GM18909 (cell line): Measurements from ENCODE around the gene ZDHHC4.
A peak's percentile ranks its signal among the peaks of the same experiment; 100 is the strongest.
"Not testable (repeated sequence)": the region's sequence is repeated elsewhere in the genome, so short reads cannot be mapped to it uniquely, and the experiment has no call there.

Experiments
- ATAC-seq: cut with Tn5 transposase; IDR thresholded peaks from one replicate; pipeline ENCODE4 v1.9.1; 2021; ENCODE audit warnings: mild to moderate bottlenecking; ENCODE audit not compliant: unreplicated experiment, poor library complexity

The ZDHHC4 gene

GRCh38 chr7:6630007-6630849 lies 53.0 kb downstream of the ZDHHC4 start:
- no peak for ATAC-seq

- ATAC-seq: no peak
These were observed 54.4 kb downstream of the ZDHHC4 start for GRCh38 chr7:6631605-6632004.

- no peak for ATAC-seq
These were observed 56.8 kb downstream of the ZDHHC4 start for GRCh38 chr7:6634021-6634420.

- ATAC-seq: not testable (repeated sequence)
These were observed 57.7 kb downstream of the ZDHHC4 start for GRCh38 chr7:6634971-6635370.

- ATAC-seq: peak; percentile 66
These were observed 59.7 kb downstream of the ZDHHC4 start, which contains the start of gene ZNF316 for GRCh38 chr7:6636741-6637543. Gene ZNF316, plus strand, starts transcription at chr7:6637318. Its CDS starts 5,092 bp downstream, at chr7:6642410.

- ATAC-seq: peak; percentile 90
These were observed 60.4 kb downstream of the ZDHHC4 start for GRCh38 chr7:6637544-6638229.
